OCI-LY7 (cell line): ENCODE data around the gene SULT1C2. TPM values are rescaled to one million over a fixed set of nuclear protein-coding genes. Genes with fewer than 3 reads are reported as not detected.

Experiments
- BruUV-seq: library from RNA; stranded (reverse); fragments of 400-500 nt; replicated peaks from 2 replicates; lab custom pipeline; 2021; lab: Mats Ljungman, UMichigan
- CTCF ChIA-PET: fragments of 300-600 bp; sonication (Branson Sonifier 250); formaldehyde crosslinking; loops from one replicate; lab custom pipeline; 2022; ENCODE audit warnings: antibody characterized with exemption; ENCODE audit not compliant: unreplicated experiment; lab: Charles Lee
- POLR2A ChIA-PET: fragments of 300-600 bp; sonication (Branson Sonifier 250); formaldehyde crosslinking; loops from one replicate; lab custom pipeline; 2022; ENCODE audit warnings: antibody characterized with exemption; lab: Charles Lee
- DNase-seq: peaks from one replicate; pipeline ENCODE4 v3.0.0-alpha.2; 2015; ENCODE audit warnings: low spot score
- H2AFZ ChIP-seq: fragments of 200-600 bp; sonication (generic), shearing (Covaris generic); 2 replicates; pipeline ENCODE4 v1.6.1; 2014; ENCODE audit warnings: mild to moderate bottlenecking, antibody characterized with exemption, low read length, moderate library complexity
- H3K27ac ChIP-seq: fragments of 200-600 bp; sonication (generic); 2 replicates; pipeline ENCODE4 v1.5.1; 2014; ENCODE audit warnings: mixed run types, low read depth, mild to moderate bottlenecking, moderate library complexity, low read length, inconsistent platforms; ENCODE audit not compliant: poor library complexity, severe bottlenecking
- H3K36me3 ChIP-seq: fragments of 200-600 bp; sonication (generic); 2 replicates; pipeline ENCODE4 v1.6.1; 2014; ENCODE audit warnings: mild to moderate bottlenecking, antibody characterized with exemption, low read length, moderate library complexity, mixed read lengths; ENCODE audit not compliant: insufficient read depth
- H3K4me1 ChIP-seq: fragments of 200-600 bp; sonication (generic); 2 replicates; pipeline ENCODE4 v1.5.1; 2014; ENCODE audit warnings: mild to moderate bottlenecking, low read length; ENCODE audit not compliant: insufficient read depth, poor library complexity, severe bottlenecking
- H3K4me2 ChIP-seq: fragments of 200-600 bp; sonication (generic); 2 replicates; pipeline ENCODE4 v1.6.1; 2014; ENCODE audit warnings: mild to moderate bottlenecking, low read length
- H3K4me3 ChIP-seq: fragments of 200-600 bp; sonication (generic); 2 replicates; pipeline ENCODE4 v1.5.1; 2014; ENCODE audit warnings: mild to moderate bottlenecking, low read depth, low read length; ENCODE audit not compliant: poor library complexity, severe bottlenecking
- H3K79me2 ChIP-seq: fragments of 200-600 bp; sonication (generic); 2 replicates; pipeline ENCODE4 v1.6.1; 2016; ENCODE audit warnings: low read depth, mild to moderate bottlenecking, low read length, moderate library complexity, mixed read lengths; ENCODE audit not compliant: insufficient read depth
- H3K9me2 ChIP-seq: fragments of 200-600 bp; sonication (generic); 2 replicates; pipeline ENCODE4 v1.6.1; 2016; ENCODE audit warnings: mild to moderate bottlenecking, low read length, mixed read lengths; ENCODE audit not compliant: insufficient read depth
- H3K9me3 ChIP-seq: fragments of 200-600 bp; sonication (generic); 2 replicates; pipeline ENCODE4 v1.6.1; 2014; ENCODE audit warnings: mild to moderate bottlenecking, mixed run types, low read length, mixed read lengths
- H4K20me1 ChIP-seq: fragments of 200-600 bp; sonication (generic); 2 replicates; pipeline ENCODE4 v1.6.1; 2014; ENCODE audit warnings: mild to moderate bottlenecking, antibody characterized with exemption, low read length, moderate library complexity, mixed read lengths; ENCODE audit not compliant: insufficient read depth
- CTCF ChIP-seq: fragments of 200-600 bp; sonication (generic); conservative IDR thresholded peaks from 2 replicates; pipeline ENCODE4 v1.5.1; 2014; ENCODE audit warnings: mild to moderate bottlenecking, antibody characterized with exemption, low read length, moderate library complexity, mixed read lengths
- EZH2phosphoT487 ChIP-seq: fragments of 200-600 bp; sonication (generic); IDR thresholded peaks from 2 replicates; pipeline ENCODE4 v1.6.1; 2018; ENCODE audit warnings: low read depth, borderline replicate concordance, mild to moderate bottlenecking, mixed run types, antibody characterized with exemption, low read length, moderate library complexity, mixed read lengths
- intact Hi-C: fragments of 100-400 bp; cut with micrococcal nuclease; formaldehyde crosslinking; loops from one replicate; pipeline ENCODE4 v1.10.0; 2022; ENCODE audit not compliant: unreplicated experiment
- total RNA-seq, 2 experiments: library from RNA; depleted of rRNA in 1 of 2; stranded (reverse); fragments of >200 nt in 1 of 2; shearing (Covaris generic) in 1 of 2; gene quantifications; 2 replicates each; pipeline ENCODE4 v1.2.3, GENCODE V29; 2014 to 2022

SULT1C2 gene
- total RNA-seq, 2 experiments from 2014 or later = not detected

GRCh38 chr2:108263401-108263800 lies 25.3 kb upstream of the SULT1C2 start:
- no peaks in the 10 kb centered on the region for H3K9me2 ChIP-seq
- no peak overlapping the region for H2AFZ ChIP-seq
- H3K4me2 ChIP-seq = no peak overlapping the region
- no peaks in the 10 kb centered on the region for H3K4me1 ChIP-seq
- H3K9me3 ChIP-seq = no peaks in the 10 kb centered on the region
- ChIA-PET POLR2A (no interaction called here), CTCF (no interaction called here)
- H3K36me3 ChIP-seq = no peaks in the 10 kb centered on the region
- BruUV-seq = no TSS peak
- no peak overlapping the region for H3K4me3 ChIP-seq
- H3K27ac ChIP-seq = no peak overlapping the region
- no peak for TF ChIP-seq EZH2phosphoT487
- TF ChIP-seq CTCF = no peak
- H3K79me2 ChIP-seq = no peaks in the 10 kb centered on the region
- intact Hi-C loops = no loop called here
- no peaks in the 10 kb centered on the region for H4K20me1 ChIP-seq
- DNase-seq = no peak

- Histone ChIP-seq H3K9me2 (no peaks in the 10 kb centered on the region), H3K4me2 (no peak overlapping the region), H3K27ac (no peak overlapping the region), H3K9me3 (no peaks in the 10 kb centered on the region), H3K4me1 (no peaks in the 10 kb centered on the region), H2AFZ (no peak overlapping the region), H3K79me2 (no peaks in the 10 kb centered on the region), H3K36me3 (no peaks in the 10 kb centered on the region), H3K4me3 (no peak overlapping the region), H4K20me1 (no peaks in the 10 kb centered on the region)
- no peak for TF ChIP-seq CTCF
- TF ChIP-seq EZH2phosphoT487 = no peak
- intact Hi-C loops = no loop called here
- BruUV-seq = no TSS peak
- no peak for DNase-seq
- ChIA-PET CTCF (no interaction called here), POLR2A (interaction anchor here (0.6 kb wide), 1 partner anchor 590 kb away, joined by 3 read pairs; no protein-coding TSS in a partner anchor)
Measured at GRCh38 chr2:108266218-108266617, 22.5 kb upstream of the SULT1C2 start.

GRCh38 chr2:108267101-108267500 lies 21.6 kb upstream of the SULT1C2 start:
- Histone ChIP-seq H3K4me1 (no peaks in the 10 kb centered on the region), H3K4me2 (no peak overlapping the region), H4K20me1 (no peaks in the 10 kb centered on the region), H3K27ac (no peak overlapping the region), H3K9me2 (no peaks in the 10 kb centered on the region), H3K9me3 (no peaks in the 10 kb centered on the region), H2AFZ (no peak overlapping the region), H3K4me3 (no peak overlapping the region), H3K79me2 (no peaks in the 10 kb centered on the region), H3K36me3 (no peaks in the 10 kb centered on the region)
- DNase-seq = no peak
- BruUV-seq = no TSS peak
- CTCF ChIA-PET = no interaction called here
- POLR2A ChIA-PET = no interaction called here
- intact Hi-C loops = no loop called here
- TF ChIP-seq CTCF (no peak), EZH2phosphoT487 (no peak)
